Measurements from ENCODE around the gene TARBP2.
"Not testable (repeated sequence)": the region's sequence is repeated elsewhere in the genome, so short reads cannot be mapped to it uniquely, and the experiment has no call there.

Gene TARBP2

GRCh38 chr12:53479331-53479730, 21.8 kb upstream of the TARBP2 start:
- H3K36me3 ChIP-seq (ENCODE audit: control insufficient read depth in 2 of 2, insufficient read depth in 1 of 2, low read length in 2 of 2), result peaks cover 57 to 98% of the 10 kb centered on the region in 2 experiments
- ChIA-PET CTCF (interaction anchor here (0.6 to 1.8 kb wide), 3 partner anchors 14 to 127 kb away, joined by 3 to 14 read pairs (median 4); no protein-coding TSS in a partner anchor), POLR2A (interaction anchor here (0.6 to 1.2 kb wide), 2 partner anchors 11 to 29 kb away, joined by 3 to 4 read pairs; no protein-coding TSS in a partner anchor)
- no peaks in the 10 kb centered on the region for H3K4me1 ChIP-seq (ENCODE audit: control insufficient read depth, insufficient read depth, low read length)
- TF ChIP-seq ZNF248 (tag by site-specific recombination; IDR thresholded peaks at IDR 0.05) (no peak), ZNF549 (tag by site-specific recombination; IDR thresholded peaks at IDR 0.05) (no peak), ZNF24 (tag by site-specific recombination; IDR thresholded peaks at IDR 0.05) (no peak), TRIM28 (IDR thresholded peaks at IDR 0.05; ENCODE audit: borderline replicate concordance, low read length) (no peak), ZBTB1 (tag by site-specific recombination; IDR thresholded peaks at IDR 0.05) (no peak), ZBTB8A (tag by site-specific recombination; IDR thresholded peaks at IDR 0.05) (no peak), OVOL3 (tag by site-specific recombination; IDR thresholded peaks at IDR 0.05) (no peak), ZNF394 (tag by site-specific recombination; IDR thresholded peaks at IDR 0.05; ENCODE audit: borderline replicate concordance) (no peak), KLF1 (tag by site-specific recombination; IDR thresholded peaks at IDR 0.05) (no peak), YY2 (tag by site-specific recombination; IDR thresholded peaks at IDR 0.05) (no peak), ZNF585B (tag by site-specific recombination; IDR thresholded peaks at IDR 0.05) (no peak), MZF1 (tag by site-specific recombination; IDR thresholded peaks at IDR 0.05; ENCODE audit: borderline replicate concordance) (no peak; the same call in 1 of the 2 replicates), ZNF214 (tag by site-specific recombination; IDR thresholded peaks at IDR 0.05; ENCODE audit: borderline replicate concordance) (no peak), KLF7 (tag by site-specific recombination; IDR thresholded peaks at IDR 0.05; ENCODE audit: borderline replicate concordance) (no peak), ZSCAN30 (tag by site-specific recombination; IDR thresholded peaks at IDR 0.05) (no peak), ZNF2 (tag by site-specific recombination; IDR thresholded peaks at IDR 0.05) (no peak), ZNF776 (tag by site-specific recombination; IDR thresholded peaks at IDR 0.05; ENCODE audit: borderline replicate concordance) (no peak), ZNF544 (tag by site-specific recombination; IDR thresholded peaks at IDR 0.05) (no peak)
- TF ChIP-seq, protein P1, sequence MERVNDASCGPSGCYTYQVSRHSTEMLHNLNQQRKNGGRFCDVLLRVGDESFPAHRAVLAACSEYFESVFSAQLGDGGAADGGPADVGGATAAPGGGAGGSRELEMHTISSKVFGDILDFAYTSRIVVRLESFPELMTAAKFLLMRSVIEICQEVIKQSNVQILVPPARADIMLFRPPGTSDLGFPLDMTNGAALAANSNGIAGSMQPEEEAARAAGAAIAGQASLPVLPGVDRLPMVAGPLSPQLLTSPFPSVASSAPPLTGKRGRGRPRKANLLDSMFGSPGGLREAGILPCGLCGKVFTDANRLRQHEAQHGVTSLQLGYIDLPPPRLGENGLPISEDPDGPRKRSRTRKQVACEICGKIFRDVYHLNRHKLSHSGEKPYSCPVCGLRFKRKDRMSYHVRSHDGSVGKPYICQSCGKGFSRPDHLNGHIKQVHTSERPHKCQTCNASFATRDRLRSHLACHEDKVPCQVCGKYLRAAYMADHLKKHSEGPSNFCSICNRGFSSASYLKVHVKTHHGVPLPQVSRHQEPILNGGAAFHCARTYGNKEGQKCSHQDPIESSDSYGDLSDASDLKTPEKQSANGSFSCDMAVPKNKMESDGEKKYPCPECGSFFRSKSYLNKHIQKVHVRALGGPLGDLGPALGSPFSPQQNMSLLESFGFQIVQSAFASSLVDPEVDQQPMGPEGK (tag by site-specific recombination; IDR thresholded peaks at IDR 0.05), result no peak
- H3K4me3 ChIP-seq (ENCODE audit: low read depth, low read length), result no peak overlapping the region
- H3K27ac ChIP-seq (ENCODE audit: extremely low read depth, low read depth, low read length), result no peak overlapping the region
- H3K9me3 ChIP-seq (ENCODE audit: control insufficient read depth, insufficient read depth, low read depth, low read length), result no peaks in the 10 kb centered on the region

- H3K4me3 ChIP-seq (ENCODE audit: low read depth, low read length), result no peak overlapping the region
- H3K27ac ChIP-seq (ENCODE audit: extremely low read depth, low read depth, low read length), result no peak overlapping the region
- CTCF ChIA-PET, result interaction anchor here (0.8 to 2.0 kb wide), 5 partner anchors 9 to 159 kb away, joined by 3 to 7 read pairs (median 4); partner anchors contain the start of gene AAAS
- TF ChIP-seq ZNF398 (tag by site-specific recombination; IDR thresholded peaks at IDR 0.05) (no peak), ZNF596 (tag by site-specific recombination; IDR thresholded peaks at IDR 0.05) (no peak), GLI4 (tag by site-specific recombination; IDR thresholded peaks at IDR 0.05) (no peak), KLF7 (tag by site-specific recombination; IDR thresholded peaks at IDR 0.05; ENCODE audit: borderline replicate concordance) (no peak), ZNF488 (tag by site-specific recombination; IDR thresholded peaks at IDR 0.05) (no peak), ZXDB (tag by site-specific recombination; IDR thresholded peaks at IDR 0.05) (no peak), ZNF645 (tag by site-specific recombination; IDR thresholded peaks at IDR 0.05) (no peak), TRIM28 (IDR thresholded peaks at IDR 0.05; ENCODE audit: borderline replicate concordance, low read length) (no peak)
- H3K36me3 ChIP-seq (ENCODE audit: control insufficient read depth in 2 of 2, insufficient read depth in 1 of 2, low read length in 2 of 2), result peaks cover 43 to 96% of the 10 kb centered on the region in 2 experiments
- no peaks in the 10 kb centered on the region for H3K4me1 ChIP-seq (ENCODE audit: control insufficient read depth, insufficient read depth, low read length)
- no peaks in the 10 kb centered on the region for H3K9me3 ChIP-seq (ENCODE audit: control insufficient read depth, insufficient read depth, low read depth, low read length)
- POLR2A ChIA-PET, result interaction anchor here (1.0 to 3.9 kb wide), 9 partner anchors 9 to 159 kb away, joined by 3 to 39 read pairs (median 8); partner anchors contain the start of genes AAAS, MAP3K12 and TARBP2
Measured at GRCh38 chr12:53480491-53481442, 20.3 kb upstream of the TARBP2 start.

- POLR2A ChIA-PET, result interaction anchor here (0.6 to 3.9 kb wide), 11 partner anchors 9 to 160 kb away, joined by 3 to 39 read pairs (median 7); partner anchors contain the start of genes AAAS, MAP3K12 and TARBP2
- H3K9me3 ChIP-seq (ENCODE audit: control insufficient read depth, insufficient read depth, low read depth, low read length); H3K4me1 ChIP-seq (ENCODE audit: control insufficient read depth, insufficient read depth, low read length); H3K27ac ChIP-seq (ENCODE audit: extremely low read depth, low read depth, low read length); H3K4me3 ChIP-seq (ENCODE audit: low read depth, low read length): not testable (repeated sequence)
- CTCF ChIA-PET, result interaction anchor here (0.6 to 2.0 kb wide), 11 partner anchors 7 to 1297 kb away, joined by 3 to 16 read pairs (median 3); partner anchors contain the start of gene AAAS
- peaks cover 37 to 96% of the 10 kb centered on the region in 2 experiments for H3K36me3 ChIP-seq (ENCODE audit: control insufficient read depth in 2 of 2, insufficient read depth in 1 of 2, low read length in 2 of 2)
Measured at GRCh38 chr12:53481458-53481857, 19.6 kb upstream of the TARBP2 start.

All from HEK293 (cell line).